GM21737 (cell line): ENCODE measurements around the gene OR7C2.

Source experiments
- ATAC-seq: cut with Tn5 transposase; IDR thresholded peaks from one replicate; pipeline ENCODE4 v1.9.1; 2021; ENCODE audit warnings: mild to moderate bottlenecking, moderate library complexity; ENCODE audit not compliant: unreplicated experiment

Gene OR7C2

GRCh38 chr19:14978161-14978776 lies 37.0 kb downstream of the OR7C2 start:
- no peak for ATAC-seq

DNA sequence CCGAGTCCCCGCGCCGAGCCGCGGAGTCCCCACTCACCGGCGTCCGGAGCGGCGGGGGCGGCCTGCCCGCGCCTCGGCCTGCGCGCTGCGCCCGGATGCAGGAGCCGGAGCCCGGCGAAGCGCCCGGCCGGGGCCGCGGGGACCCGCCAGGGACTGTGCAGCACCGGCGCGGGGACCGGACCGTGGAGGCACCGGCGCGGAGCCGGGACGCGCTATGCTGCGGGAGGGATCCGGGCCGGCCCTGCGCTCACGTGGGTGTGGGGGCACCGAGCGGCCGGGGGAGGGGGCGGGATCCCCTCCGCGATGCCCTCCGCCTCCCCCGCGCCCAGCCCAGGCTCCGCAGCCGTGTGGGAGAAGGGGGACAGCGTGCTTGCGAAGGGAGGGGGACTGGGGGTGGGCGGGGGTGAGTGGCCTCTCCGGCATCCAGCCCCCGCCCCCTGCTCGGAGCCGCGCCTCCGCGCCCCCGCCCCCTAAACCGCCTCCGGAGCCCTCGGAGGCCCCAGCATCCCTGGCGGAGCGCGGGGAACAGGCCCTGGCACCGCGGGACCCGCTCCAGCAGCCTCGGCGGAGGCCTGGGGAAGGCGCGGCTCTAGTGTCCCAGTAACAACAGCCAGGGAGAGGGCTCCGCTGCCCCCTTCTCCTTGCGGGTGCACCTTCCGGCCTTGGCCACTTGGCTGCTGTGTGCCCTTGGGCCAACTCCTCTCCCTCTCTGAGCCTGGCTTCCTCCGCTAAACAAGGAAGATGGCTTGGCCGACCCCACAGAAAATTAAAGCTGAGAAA lies 38.4 kb downstream of the OR7C2 start, which contains the start of gene SLC1A6:
Gene SLC1A6 (minus strand): TSS at position 389 of the 780 bp plus-strand sequence. CDS start 6,954 bp downstream, outside the sequence.
- no peak for ATAC-seq

DNA sequence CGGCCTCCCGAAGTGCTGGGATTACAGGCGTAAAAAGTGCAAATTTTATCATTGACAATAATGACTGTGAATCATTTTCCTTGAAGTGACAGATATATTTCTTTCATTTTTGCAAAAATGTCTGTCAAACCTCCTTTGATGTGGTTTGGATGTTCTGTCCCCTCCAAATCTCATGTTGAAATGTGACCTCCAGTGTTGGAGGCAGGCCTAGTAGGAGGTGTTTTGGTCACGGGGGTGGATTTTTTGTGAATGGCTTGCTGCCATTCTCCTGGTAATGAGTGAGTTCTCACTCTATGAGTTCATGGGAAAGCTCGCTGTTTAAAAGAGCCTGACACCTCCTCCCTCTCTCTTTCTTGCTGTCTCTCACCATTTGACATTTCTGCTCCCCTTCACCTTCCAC lies 43.8 kb downstream of the OR7C2 start:
- no peak for ATAC-seq
